ENCODE measurements around the gene MAGOHB. TPM values are rescaled to one million over a fixed set of nuclear protein-coding genes. Genes with fewer than 3 reads are reported as not detected.
A peak's percentile ranks its signal among the peaks of the same experiment; 100 is the strongest.
"Not testable (repeated sequence)": the region's sequence is repeated elsewhere in the genome, so short reads cannot be mapped to it uniquely, and the experiment has no call there.

Gene MAGOHB
- 10 to 100 TPM; 19.3 to 22.0 TPM for total RNA-seq
- 10 to 100 TPM; 50.0 to 58.2 TPM for polyA plus RNA-seq

DNA sequence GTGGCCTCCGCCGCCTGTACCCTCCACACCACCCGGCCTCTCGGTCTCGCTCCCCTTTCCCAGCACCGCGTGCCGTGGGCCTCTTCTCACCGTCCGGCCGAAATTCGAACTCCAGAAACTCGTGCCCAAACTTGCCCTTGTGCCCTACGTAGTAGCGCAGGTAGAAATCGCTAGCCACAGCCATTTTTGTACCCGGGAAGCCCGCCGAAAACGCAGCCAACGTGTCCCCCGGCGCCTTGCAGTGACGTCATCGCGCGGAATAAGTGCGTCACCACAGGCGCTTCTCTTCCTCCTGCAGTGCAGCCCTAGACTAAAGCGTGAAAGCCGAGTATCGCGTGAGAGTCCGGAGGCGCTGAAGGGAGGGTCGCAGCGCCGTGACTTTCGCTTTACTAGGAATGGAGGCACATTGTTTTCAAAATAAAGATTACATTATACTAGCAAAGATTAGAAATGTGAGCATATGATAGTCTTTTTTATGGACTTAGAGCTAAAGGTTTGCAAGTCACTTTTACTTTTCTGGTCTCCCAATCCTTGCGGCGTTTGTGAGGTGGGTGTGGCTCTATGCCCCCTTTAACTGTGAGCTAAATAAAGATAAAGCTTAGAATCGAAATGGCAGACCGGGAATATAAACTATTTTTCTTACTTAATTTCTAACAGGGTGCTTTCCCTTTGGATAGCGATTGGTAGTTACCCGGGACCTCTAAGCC is at the start of gene MAGOHB:
TSS of gene MAGOHB (minus strand) at position 261 of the 707 bp plus-strand sequence. CDS start at position 184, 77 bp downstream.
- H3K4me1 Mint-ChIP-seq, result peaks cover 20 to 36% (median 27%) of the 10 kb centered on the region in 4 donors
- peaks cover 0 to 4% (median 0%) of the 10 kb centered on the region in 8 donors for H3K9me3 Mint-ChIP-seq
- ChIA-PET CTCF (ENCODE audit: partially characterized antibody) (no interaction called here), POLR2A (ENCODE audit: partially characterized antibody) (interaction anchor here (0.8 to 2.5 kb wide), 5 partner anchors 247 to 557 kb away, joined by 3 to 18 read pairs (median 6); partner anchors contain the start of genes GABARAPL1 and SMIM10L1)
- DNase-seq, result peak; percentile 96 to 98 (median 96)
- Histone ChIP-seq H3K27ac (ENCODE audit: low read depth, low read length) (peak within 1 kb of the TSS; percentile 93), H3K9me3 (ENCODE audit: control insufficient read depth in 1 of 2, low read length in 2 of 2) (no peaks in the 10 kb centered on the region), H3K36me3 (ENCODE audit: insufficient read depth, low read length) (peaks cover 14% of the 10 kb centered on the region), H3K4me1 (ENCODE audit: insufficient read depth, low read length) (peaks cover 22% of the 10 kb centered on the region), H3K27me3 (ENCODE audit: insufficient read depth, low read length) (no peaks in the 10 kb centered on the region), H3K4me3 (ENCODE audit: low read length in 2 of 2) (peak within 1 kb of the TSS; percentile 92 to 96)
- H3K27me3 Mint-ChIP-seq, result peaks cover 5 to 10% of the 10 kb centered on the region in 2 donors
- H3K4me3 Mint-ChIP-seq, result peak within 1 kb of the TSS; percentile 99 to 100 (median 100)
- intact Hi-C loops (cut with micrococcal nuclease), result loop anchor here (1.0 to 5.0 kb wide), 6 partner anchors 59 to 746 kb away; partner anchors contain the start of genes CLEC2B, GABARAPL1 and SMIM10L1
- H3K27ac Mint-ChIP-seq, result peak within 1 kb of the TSS; percentile 99 to 100 (median 100)
- H3K36me3 Mint-ChIP-seq, result peaks cover 19 to 24% of the 10 kb centered on the region in 2 donors

GRCh38 chr12:10661338-10661737 is 47.9 kb upstream of the MAGOHB start:
- no peaks in the 10 kb centered on the region for H3K9me3 ChIP-seq (ENCODE audit: control insufficient read depth in 1 of 2, low read length in 2 of 2)
- no peaks in the 10 kb centered on the region for H3K36me3 ChIP-seq (ENCODE audit: insufficient read depth, low read length)
- Mint-ChIP-seq H3K4me1 (no peaks in the 10 kb centered on the region), H3K9me3 (peaks cover 0 to 8% (median 6%) of the 10 kb centered on the region in 8 donors), H3K27me3 (peaks cover 8 to 24% of the 10 kb centered on the region in 2 donors), H3K27ac (no peak overlapping the region), H3K36me3 (no peaks in the 10 kb centered on the region), H3K4me3 (no peak overlapping the region)
- H3K4me3 ChIP-seq (ENCODE audit: low read length in 2 of 2), result no peak overlapping the region
- H3K27ac ChIP-seq (ENCODE audit: low read depth, low read length), result no peak overlapping the region
- DNase-seq, result no peak
- H3K27me3 ChIP-seq (ENCODE audit: insufficient read depth, low read length), result no peaks in the 10 kb centered on the region
- intact Hi-C loops (cut with micrococcal nuclease), result no loop called here
- no peaks in the 10 kb centered on the region for H3K4me1 ChIP-seq (ENCODE audit: insufficient read depth, low read length)
- ChIA-PET CTCF (ENCODE audit: partially characterized antibody) (no interaction called here), POLR2A (ENCODE audit: partially characterized antibody) (no interaction called here)

- no peak overlapping the region for H3K27ac Mint-ChIP-seq
- POLR2A ChIA-PET (ENCODE audit: partially characterized antibody), result no interaction called here
- H3K4me3 Mint-ChIP-seq, result no peak overlapping the region
- H3K36me3 Mint-ChIP-seq, result no peaks in the 10 kb centered on the region
- DNase-seq, result no peak
- Histone ChIP-seq H3K9me3 (ENCODE audit: control insufficient read depth in 1 of 2, low read length in 2 of 2) (no peaks in the 10 kb centered on the region), H3K4me1 (ENCODE audit: insufficient read depth, low read length) (no peaks in the 10 kb centered on the region), H3K36me3 (ENCODE audit: insufficient read depth, low read length) (no peaks in the 10 kb centered on the region), H3K27ac (ENCODE audit: low read depth, low read length) (no peak overlapping the region), H3K4me3 (ENCODE audit: low read length in 2 of 2) (no peak overlapping the region), H3K27me3 (ENCODE audit: insufficient read depth, low read length) (no peaks in the 10 kb centered on the region)
- no peaks in the 10 kb centered on the region for H3K4me1 Mint-ChIP-seq
- CTCF ChIA-PET (ENCODE audit: partially characterized antibody), result no interaction called here
- peaks cover 6 to 17% of the 10 kb centered on the region in 2 donors for H3K27me3 Mint-ChIP-seq
- intact Hi-C loops (cut with micrococcal nuclease), result no loop called here
- peaks cover 3 to 16% (median 7%) of the 10 kb centered on the region in 8 donors for H3K9me3 Mint-ChIP-seq
Measured at GRCh38 chr12:10654003-10654402, 40.6 kb upstream of the MAGOHB start.

DNA sequence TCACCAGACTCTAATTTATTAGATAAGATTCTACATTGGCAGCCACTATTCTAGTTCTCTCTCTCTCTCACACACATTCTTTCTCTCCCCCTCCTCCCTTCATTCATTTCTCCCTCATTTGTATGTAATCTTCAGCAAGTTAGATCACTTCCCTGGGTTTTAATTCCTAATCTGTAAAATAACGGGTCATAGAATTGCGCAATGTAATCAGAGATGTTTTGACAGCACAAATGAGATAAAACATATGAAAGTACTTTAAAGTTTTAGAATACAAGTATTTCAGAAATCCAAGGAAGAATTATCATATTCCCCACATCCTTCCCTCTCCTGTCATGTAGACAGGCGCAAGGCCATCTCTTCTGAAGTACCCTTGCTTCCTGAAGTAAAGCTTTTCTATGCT is 38.8 kb upstream of the MAGOHB start:
- H3K4me3 ChIP-seq (ENCODE audit: low read length in 2 of 2), result no peak overlapping the region
- Mint-ChIP-seq H3K36me3 (peaks cover 2 to 8% of the 10 kb centered on the region in 2 donors), H3K4me1 (no peaks in the 10 kb centered on the region), H3K27me3 (peaks cover 10 to 18% of the 10 kb centered on the region in 2 donors), H3K9me3 (peaks cover 5 to 25% (median 14%) of the 10 kb centered on the region in 8 donors), H3K27ac (no peak overlapping the region), H3K4me3 (no peak overlapping the region)
- H3K27ac ChIP-seq (ENCODE audit: low read depth, low read length), result no peak overlapping the region
- H3K4me1 ChIP-seq (ENCODE audit: insufficient read depth, low read length), result no peaks in the 10 kb centered on the region
- intact Hi-C loops (cut with micrococcal nuclease), result no loop called here
- no peaks in the 10 kb centered on the region for H3K27me3 ChIP-seq (ENCODE audit: insufficient read depth, low read length)
- H3K36me3 ChIP-seq (ENCODE audit: insufficient read depth, low read length), result no peaks in the 10 kb centered on the region
- no peaks in the 10 kb centered on the region for H3K9me3 ChIP-seq (ENCODE audit: control insufficient read depth in 1 of 2, low read length in 2 of 2)
- ChIA-PET POLR2A (ENCODE audit: partially characterized antibody) (no interaction called here), CTCF (ENCODE audit: partially characterized antibody) (no interaction called here)
- DNase-seq, result no peak

- H3K27ac Mint-ChIP-seq; H3K4me1 ChIP-seq (ENCODE audit: insufficient read depth, low read length): not testable (repeated sequence)
- H3K36me3 Mint-ChIP-seq, result peaks cover 15 to 18% of the 10 kb centered on the region in 2 donors
Measured at GRCh38 chr12:10646576-10646975, 33.2 kb upstream of the MAGOHB start.

GRCh38 chr12:10645910-10646309 is 32.5 kb upstream of the MAGOHB start:
- Mint-ChIP-seq H3K27me3 (peaks cover 15 to 21% of the 10 kb centered on the region in 2 donors), H3K9me3 (peaks cover 7 to 39% (median 34%) of the 10 kb centered on the region in 8 donors), H3K4me3 (no peak overlapping the region), H3K36me3 (peaks cover 15 to 18% of the 10 kb centered on the region in 2 donors), H3K4me1 (no peaks in the 10 kb centered on the region), H3K27ac (peak overlapping the region in 1 of 7 donors; percentile 68)
- POLR2A ChIA-PET (ENCODE audit: partially characterized antibody), result no interaction called here
- DNase-seq, result no peak
- Histone ChIP-seq H3K27ac (ENCODE audit: low read depth, low read length) (no peak overlapping the region), H3K4me3 (ENCODE audit: low read length in 2 of 2) (no peak overlapping the region), H3K4me1 (ENCODE audit: insufficient read depth, low read length) (no peaks in the 10 kb centered on the region), H3K9me3 (ENCODE audit: control insufficient read depth in 1 of 2, low read length in 2 of 2) (no peaks in the 10 kb centered on the region), H3K36me3 (ENCODE audit: insufficient read depth, low read length) (no peaks in the 10 kb centered on the region), H3K27me3 (ENCODE audit: insufficient read depth, low read length) (peaks cover 3% of the 10 kb centered on the region)
- intact Hi-C loops (cut with micrococcal nuclease), result no loop called here
- CTCF ChIA-PET (ENCODE audit: partially characterized antibody), result no interaction called here

More at GRCh38 chr12:10646576-10646975, 33.2 kb upstream of the MAGOHB start:
- DNase-seq; CTCF ChIA-PET (ENCODE audit: partially characterized antibody); H3K4me3 Mint-ChIP-seq; H3K4me1 Mint-ChIP-seq; H3K27ac ChIP-seq (ENCODE audit: low read depth, low read length); H3K4me3 ChIP-seq (ENCODE audit: low read length in 2 of 2); POLR2A ChIA-PET (ENCODE audit: partially characterized antibody); intact Hi-C loops (cut with micrococcal nuclease); H3K27me3 ChIP-seq (ENCODE audit: insufficient read depth, low read length); H3K36me3 ChIP-seq (ENCODE audit: insufficient read depth, low read length); H3K9me3 ChIP-seq (ENCODE audit: control insufficient read depth in 1 of 2, low read length in 2 of 2): not testable (repeated sequence)
- Mint-ChIP-seq H3K27me3 (peaks cover 15 to 23% of the 10 kb centered on the region in 2 donors), H3K9me3 (peaks cover 7 to 39% (median 34%) of the 10 kb centered on the region in 8 donors)

DNA sequence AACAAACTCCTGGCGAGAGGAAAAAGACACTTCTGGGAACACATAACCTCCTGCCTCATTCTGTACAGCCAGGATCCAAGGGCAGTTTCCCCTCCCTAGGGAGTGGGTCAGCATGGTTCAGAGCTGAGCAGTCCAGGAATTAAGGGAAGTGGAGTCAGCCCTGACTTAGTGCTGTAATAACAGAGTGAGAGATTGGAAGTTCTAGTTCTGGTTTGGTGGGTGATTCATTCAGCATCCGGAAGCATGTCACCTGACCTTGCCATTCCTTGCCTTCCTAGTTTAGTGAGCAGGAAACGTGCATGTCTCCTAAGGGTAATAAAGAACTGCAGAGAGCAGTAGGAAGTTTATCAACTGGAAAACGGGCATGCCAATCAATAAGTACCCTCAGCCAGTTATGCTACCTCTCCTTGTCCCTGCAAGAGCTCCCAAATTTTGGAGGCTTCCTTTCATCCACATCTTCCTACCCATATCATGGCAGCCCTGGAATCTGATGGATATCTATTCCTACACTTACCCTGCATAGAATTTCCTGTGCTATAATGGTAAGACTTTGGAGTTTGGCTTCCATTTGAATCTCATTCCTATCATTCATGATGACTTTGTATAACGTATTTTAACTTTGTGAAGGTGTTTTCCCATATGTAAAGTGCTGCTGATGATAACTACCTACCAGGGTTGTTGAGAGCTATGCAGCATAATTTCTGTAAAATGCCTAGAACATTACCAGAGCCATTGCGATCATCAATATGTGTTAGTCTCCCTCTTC is 28.5 kb upstream of the MAGOHB start:
- DNase-seq, result no peak
- Histone ChIP-seq H3K4me1 (ENCODE audit: insufficient read depth, low read length) (no peaks in the 10 kb centered on the region), H3K27ac (ENCODE audit: low read depth, low read length) (no peak overlapping the region), H3K27me3 (ENCODE audit: insufficient read depth, low read length) (peaks cover 3% of the 10 kb centered on the region), H3K4me3 (ENCODE audit: low read length in 2 of 2) (no peak overlapping the region), H3K36me3 (ENCODE audit: insufficient read depth, low read length) (no peaks in the 10 kb centered on the region), H3K9me3 (ENCODE audit: control insufficient read depth in 1 of 2, low read length in 2 of 2) (no peaks in the 10 kb centered on the region)
- Mint-ChIP-seq H3K27me3 (peaks cover 13 to 21% of the 10 kb centered on the region in 2 donors), H3K4me3 (no peak overlapping the region), H3K36me3 (peaks cover 7 to 16% of the 10 kb centered on the region in 2 donors), H3K9me3 (peaks cover 5 to 29% (median 24%) of the 10 kb centered on the region in 8 donors), H3K4me1 (no peaks in the 10 kb centered on the region), H3K27ac (no peak overlapping the region)
- ChIA-PET POLR2A (ENCODE audit: partially characterized antibody) (no interaction called here), CTCF (ENCODE audit: partially characterized antibody) (no interaction called here)
- intact Hi-C loops (cut with micrococcal nuclease), result no loop called here

Measured in CD4-positive, alpha-beta memory T cell (primary cell).